OCI-LY7 (cell line): ENCODE data around the gene LYPD1. TPM values are rescaled to one million over a fixed set of nuclear protein-coding genes. Genes with fewer than 3 reads are reported as not detected.

Source experiments
- BruUV-seq: library from RNA; stranded (reverse); fragments of 400-500 nt; replicated peaks from 2 replicates; lab custom pipeline; 2021; lab: Mats Ljungman, UMichigan
- CTCF ChIA-PET: fragments of 300-600 bp; sonication (Branson Sonifier 250); formaldehyde crosslinking; loops from one replicate; lab custom pipeline; 2022; ENCODE audit warnings: antibody characterized with exemption; ENCODE audit not compliant: unreplicated experiment; lab: Charles Lee
- POLR2A ChIA-PET: fragments of 300-600 bp; sonication (Branson Sonifier 250); formaldehyde crosslinking; loops from one replicate; lab custom pipeline; 2022; ENCODE audit warnings: antibody characterized with exemption; lab: Charles Lee
- DNase-seq: peaks from one replicate; pipeline ENCODE4 v3.0.0-alpha.2; 2015; ENCODE audit warnings: low spot score
- H2AFZ ChIP-seq: fragments of 200-600 bp; sonication (generic), shearing (Covaris generic); 2 replicates; pipeline ENCODE4 v1.6.1; 2014; ENCODE audit warnings: mild to moderate bottlenecking, antibody characterized with exemption, low read length, moderate library complexity
- H3K27ac ChIP-seq: fragments of 200-600 bp; sonication (generic); 2 replicates; pipeline ENCODE4 v1.5.1; 2014; ENCODE audit warnings: mixed run types, low read depth, mild to moderate bottlenecking, moderate library complexity, low read length, inconsistent platforms; ENCODE audit not compliant: poor library complexity, severe bottlenecking
- H3K36me3 ChIP-seq: fragments of 200-600 bp; sonication (generic); 2 replicates; pipeline ENCODE4 v1.6.1; 2014; ENCODE audit warnings: mild to moderate bottlenecking, antibody characterized with exemption, low read length, moderate library complexity, mixed read lengths; ENCODE audit not compliant: insufficient read depth
- H3K4me1 ChIP-seq: fragments of 200-600 bp; sonication (generic); 2 replicates; pipeline ENCODE4 v1.5.1; 2014; ENCODE audit warnings: mild to moderate bottlenecking, low read length; ENCODE audit not compliant: insufficient read depth, poor library complexity, severe bottlenecking
- H3K4me2 ChIP-seq: fragments of 200-600 bp; sonication (generic); 2 replicates; pipeline ENCODE4 v1.6.1; 2014; ENCODE audit warnings: mild to moderate bottlenecking, low read length
- H3K4me3 ChIP-seq: fragments of 200-600 bp; sonication (generic); 2 replicates; pipeline ENCODE4 v1.5.1; 2014; ENCODE audit warnings: mild to moderate bottlenecking, low read depth, low read length; ENCODE audit not compliant: poor library complexity, severe bottlenecking
- H3K79me2 ChIP-seq: fragments of 200-600 bp; sonication (generic); 2 replicates; pipeline ENCODE4 v1.6.1; 2016; ENCODE audit warnings: low read depth, mild to moderate bottlenecking, low read length, moderate library complexity, mixed read lengths; ENCODE audit not compliant: insufficient read depth
- H3K9me2 ChIP-seq: fragments of 200-600 bp; sonication (generic); 2 replicates; pipeline ENCODE4 v1.6.1; 2016; ENCODE audit warnings: mild to moderate bottlenecking, low read length, mixed read lengths; ENCODE audit not compliant: insufficient read depth
- H3K9me3 ChIP-seq: fragments of 200-600 bp; sonication (generic); 2 replicates; pipeline ENCODE4 v1.6.1; 2014; ENCODE audit warnings: mild to moderate bottlenecking, mixed run types, low read length, mixed read lengths
- H4K20me1 ChIP-seq: fragments of 200-600 bp; sonication (generic); 2 replicates; pipeline ENCODE4 v1.6.1; 2014; ENCODE audit warnings: mild to moderate bottlenecking, antibody characterized with exemption, low read length, moderate library complexity, mixed read lengths; ENCODE audit not compliant: insufficient read depth
- CTCF ChIP-seq: fragments of 200-600 bp; sonication (generic); conservative IDR thresholded peaks from 2 replicates; pipeline ENCODE4 v1.5.1; 2014; ENCODE audit warnings: mild to moderate bottlenecking, antibody characterized with exemption, low read length, moderate library complexity, mixed read lengths
- EZH2phosphoT487 ChIP-seq: fragments of 200-600 bp; sonication (generic); IDR thresholded peaks from 2 replicates; pipeline ENCODE4 v1.6.1; 2018; ENCODE audit warnings: low read depth, borderline replicate concordance, mild to moderate bottlenecking, mixed run types, antibody characterized with exemption, low read length, moderate library complexity, mixed read lengths
- intact Hi-C: fragments of 100-400 bp; cut with micrococcal nuclease; formaldehyde crosslinking; loops from one replicate; pipeline ENCODE4 v1.10.0; 2022; ENCODE audit not compliant: unreplicated experiment
- total RNA-seq, 2 experiments: library from RNA; depleted of rRNA in 1 of 2; stranded (reverse); fragments of >200 nt in 1 of 2; shearing (Covaris generic) in 1 of 2; gene quantifications; 2 replicates each; pipeline ENCODE4 v1.2.3, GENCODE V29; 2014 to 2022

Gene LYPD1
- total RNA-seq, 2 experiments from 2014 or later = 1.4 to 1.8 TPM

DNA sequence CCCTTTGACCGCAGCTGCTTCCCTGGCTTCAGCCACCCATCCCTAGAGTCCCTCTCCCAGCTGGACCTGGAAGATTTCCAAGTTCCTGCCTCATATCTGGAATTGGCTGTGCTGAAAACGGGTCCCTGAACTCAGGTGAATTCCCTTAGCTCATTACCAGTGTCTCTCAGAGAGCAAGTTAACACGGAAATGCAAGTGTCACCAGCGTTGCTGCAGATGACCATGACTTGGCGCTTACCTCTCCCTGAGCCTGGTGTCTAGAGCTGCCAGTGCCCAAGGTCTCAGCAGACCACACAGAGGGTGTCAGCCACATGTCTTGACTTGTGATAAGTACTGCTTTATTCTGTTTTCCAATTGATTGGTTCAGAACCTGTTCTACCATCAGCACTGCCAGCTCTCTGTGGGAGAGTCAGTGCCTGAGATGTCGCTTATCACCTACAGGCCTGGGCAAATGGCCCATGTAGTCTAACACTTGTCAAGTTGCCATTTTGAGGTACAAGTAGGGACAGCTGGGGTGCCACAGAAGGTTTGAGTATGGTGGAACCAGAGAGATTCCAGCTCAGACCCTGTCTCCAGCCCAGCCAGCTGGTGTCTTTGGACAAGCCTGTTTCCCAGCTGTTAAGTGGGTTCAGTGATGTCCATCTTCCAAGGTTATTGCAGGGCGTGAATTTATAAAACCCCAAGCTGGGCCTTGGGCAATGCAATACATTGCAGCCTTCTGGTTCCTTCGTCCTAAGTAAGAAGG is 48.7 kb downstream of the LYPD1 start:
- ChIA-PET POLR2A (no interaction called here), CTCF (no interaction called here)
- Histone ChIP-seq H3K4me1 (no peaks in the 10 kb centered on the region), H3K4me3 (no peak overlapping the region), H3K36me3 (no peaks in the 10 kb centered on the region), H3K27ac (no peak overlapping the region), H3K79me2 (no peaks in the 10 kb centered on the region), H2AFZ (no peak overlapping the region), H3K4me2 (no peak overlapping the region), H3K9me2 (no peaks in the 10 kb centered on the region), H3K9me3 (no peaks in the 10 kb centered on the region), H4K20me1 (no peaks in the 10 kb centered on the region)
- intact Hi-C loops = no loop called here
- no TSS peak for BruUV-seq
- TF ChIP-seq CTCF (no peak), EZH2phosphoT487 (no peak)
- no peak for DNase-seq

- TF ChIP-seq CTCF (no peak), EZH2phosphoT487 (no peak)
- BruUV-seq = no TSS peak
These were observed 49.9 kb downstream of the LYPD1 start for GRCh38 chr2:132620115-132620514.

DNA sequence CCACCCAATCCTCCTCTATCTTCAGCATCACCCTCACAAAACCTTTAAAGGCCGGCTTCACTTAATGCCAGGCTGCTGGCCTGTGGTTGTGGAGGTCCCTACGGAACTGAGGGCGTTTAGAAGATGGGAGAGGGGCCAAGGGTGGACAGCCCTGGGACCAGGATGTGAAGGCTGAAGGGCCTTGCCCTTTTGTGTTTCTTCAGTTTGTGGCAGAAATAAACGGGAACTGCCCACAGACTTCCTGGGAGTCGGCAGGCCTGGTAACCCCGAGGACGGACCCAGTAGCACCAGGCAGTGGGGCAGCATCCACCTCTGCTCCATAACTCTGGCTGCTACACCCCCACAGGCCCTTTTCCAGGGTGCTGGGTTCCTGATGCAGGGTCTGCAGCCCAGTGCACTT is 51.3 kb downstream of the LYPD1 start:
- Histone ChIP-seq H3K27ac (no peak overlapping the region), H3K79me2 (no peaks in the 10 kb centered on the region), H3K4me2 (no peak overlapping the region), H3K36me3 (no peaks in the 10 kb centered on the region), H3K9me3 (no peaks in the 10 kb centered on the region), H4K20me1 (no peaks in the 10 kb centered on the region), H3K9me2 (no peaks in the 10 kb centered on the region), H3K4me3 (no peak overlapping the region), H2AFZ (no peak overlapping the region), H3K4me1 (no peaks in the 10 kb centered on the region)
- TF ChIP-seq EZH2phosphoT487 (no peak), CTCF (no peak)
- CTCF ChIA-PET = no interaction called here
- POLR2A ChIA-PET = interaction anchor here (1.0 kb wide), 1 partner anchor 55 kb away, joined by 3 read pairs; no protein-coding TSS in a partner anchor
- BruUV-seq = no TSS peak
- intact Hi-C loops = no loop called here
- no peak for DNase-seq

More at GRCh38 chr2:132620115-132620514, 49.9 kb downstream of the LYPD1 start:
- no peaks in the 10 kb centered on the region for H4K20me1 ChIP-seq
- no peaks in the 10 kb centered on the region for H3K79me2 ChIP-seq
- no peak overlapping the region for H3K27ac ChIP-seq
- ChIA-PET POLR2A (no interaction called here), CTCF (no interaction called here)
- no peak overlapping the region for H2AFZ ChIP-seq
- H3K9me2 ChIP-seq = no peaks in the 10 kb centered on the region
- H3K36me3 ChIP-seq = no peaks in the 10 kb centered on the region
- H3K4me2 ChIP-seq = no peak overlapping the region
- no peaks in the 10 kb centered on the region for H3K4me1 ChIP-seq
- no peaks in the 10 kb centered on the region for H3K9me3 ChIP-seq
- no peak overlapping the region for H3K4me3 ChIP-seq
- DNase-seq = no peak
- intact Hi-C loops = no loop called here
